NCI-H524 treated with DMSO at 0.1 percent for 48 hours (cell line): Measurements from ENCODE around the gene SLC39A6.
"Not testable (repeated sequence)": the region's sequence is repeated elsewhere in the genome, so short reads cannot be mapped to it uniquely, and the experiment has no call there.

Experiments
- DNase-seq: peaks from one replicate; lab custom pipeline; 2025; lab: John Stamatoyannopoulos, UW

Gene SLC39A6, protein sequence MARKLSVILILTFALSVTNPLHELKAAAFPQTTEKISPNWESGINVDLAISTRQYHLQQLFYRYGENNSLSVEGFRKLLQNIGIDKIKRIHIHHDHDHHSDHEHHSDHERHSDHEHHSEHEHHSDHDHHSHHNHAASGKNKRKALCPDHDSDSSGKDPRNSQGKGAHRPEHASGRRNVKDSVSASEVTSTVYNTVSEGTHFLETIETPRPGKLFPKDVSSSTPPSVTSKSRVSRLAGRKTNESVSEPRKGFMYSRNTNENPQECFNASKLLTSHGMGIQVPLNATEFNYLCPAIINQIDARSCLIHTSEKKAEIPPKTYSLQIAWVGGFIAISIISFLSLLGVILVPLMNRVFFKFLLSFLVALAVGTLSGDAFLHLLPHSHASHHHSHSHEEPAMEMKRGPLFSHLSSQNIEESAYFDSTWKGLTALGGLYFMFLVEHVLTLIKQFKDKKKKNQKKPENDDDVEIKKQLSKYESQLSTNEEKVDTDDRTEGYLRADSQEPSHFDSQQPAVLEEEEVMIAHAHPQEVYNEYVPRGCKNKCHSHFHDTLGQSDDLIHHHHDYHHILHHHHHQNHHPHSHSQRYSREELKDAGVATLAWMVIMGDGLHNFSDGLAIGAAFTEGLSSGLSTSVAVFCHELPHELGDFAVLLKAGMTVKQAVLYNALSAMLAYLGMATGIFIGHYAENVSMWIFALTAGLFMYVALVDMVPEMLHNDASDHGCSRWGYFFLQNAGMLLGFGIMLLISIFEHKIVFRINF

DNA sequence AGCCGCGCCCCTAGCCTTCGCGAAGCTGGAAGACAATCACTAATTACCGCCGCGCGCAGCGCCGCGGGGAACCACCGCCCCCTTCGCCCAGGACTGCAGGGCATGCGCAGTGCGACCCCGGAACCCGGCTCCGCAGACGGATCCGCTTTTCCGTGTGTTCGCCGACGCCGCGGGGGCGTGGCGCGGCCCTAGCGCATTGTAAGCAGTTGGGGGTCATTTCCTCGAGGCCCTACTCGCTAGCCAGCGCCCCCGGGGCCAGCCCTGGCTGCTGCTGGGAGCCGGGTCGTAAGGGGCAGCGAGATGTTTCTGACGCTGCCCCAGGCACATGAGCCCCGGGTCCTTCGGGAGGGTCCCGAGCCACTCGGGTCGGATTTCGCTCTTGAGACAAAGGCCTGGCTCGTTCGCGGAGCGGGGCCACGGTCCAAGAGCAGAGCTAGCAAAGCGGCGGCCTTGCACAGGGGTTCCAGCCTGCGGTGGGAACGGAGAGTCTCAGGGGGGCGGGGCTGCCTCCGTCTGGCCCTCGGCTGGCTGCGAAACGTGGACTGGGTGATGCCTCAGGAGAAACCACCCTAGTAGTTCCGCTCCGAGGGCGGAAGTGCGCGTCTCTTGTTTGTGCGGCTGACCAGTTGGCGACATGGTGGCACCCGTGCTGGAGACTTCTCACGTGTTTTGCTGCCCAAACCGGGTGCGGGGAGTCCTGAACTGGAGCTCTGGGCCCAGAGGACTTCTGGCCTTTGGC, at the start of gene SLC39A6, which contains the start of gene ELP2:
SLC39A6 (minus strand) TSS at position 41 of the 739 bp plus-strand sequence. CDS start 2,333 bp downstream, outside the sequence.
ELP2 (plus strand) TSS at position 600 of the 739 bp plus-strand sequence; CDS start at position 635, 35 bp downstream.
- DNase-seq: peak; percentile 73

DNA sequence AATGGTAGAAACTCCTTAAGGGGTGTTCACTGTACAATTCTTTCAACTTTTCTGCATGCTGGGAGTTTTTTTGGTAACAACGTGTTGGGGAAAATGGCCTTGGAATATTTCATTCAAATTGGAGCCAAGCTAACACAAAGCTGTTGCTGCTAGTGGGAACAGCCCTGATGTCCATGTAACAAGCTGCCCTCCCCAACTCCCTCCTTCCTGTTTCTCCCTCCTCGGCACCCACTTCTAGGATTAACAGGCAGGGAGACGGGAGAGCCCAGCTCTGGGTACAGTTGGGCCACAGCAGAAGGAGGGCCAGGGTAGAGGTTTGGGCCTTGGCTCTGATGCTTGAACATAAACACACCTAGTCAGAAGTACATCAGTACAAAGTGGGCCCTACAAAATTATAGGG, 48.8 kb upstream of the SLC39A6 start:
- DNase-seq: no peak

DNA sequence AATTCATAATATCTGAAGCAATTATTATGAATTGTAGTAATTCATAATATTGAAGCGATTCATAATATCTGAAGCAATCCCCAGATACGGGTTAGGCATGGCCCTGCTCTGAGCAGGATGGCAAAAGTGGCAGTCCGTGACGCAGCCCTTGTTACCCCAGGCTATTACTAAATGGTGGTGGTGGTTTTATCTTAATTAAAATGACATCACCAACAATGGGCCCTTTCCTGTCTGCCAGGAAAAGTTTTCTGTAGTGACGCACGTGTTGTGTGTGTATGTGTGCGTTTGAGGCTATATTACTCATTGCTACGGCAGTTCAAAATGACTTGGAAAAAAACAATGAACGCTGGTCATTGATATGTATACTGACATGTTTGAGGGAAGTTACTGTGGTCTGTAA, 47.6 kb upstream of the SLC39A6 start:
- no peak for DNase-seq

DNA sequence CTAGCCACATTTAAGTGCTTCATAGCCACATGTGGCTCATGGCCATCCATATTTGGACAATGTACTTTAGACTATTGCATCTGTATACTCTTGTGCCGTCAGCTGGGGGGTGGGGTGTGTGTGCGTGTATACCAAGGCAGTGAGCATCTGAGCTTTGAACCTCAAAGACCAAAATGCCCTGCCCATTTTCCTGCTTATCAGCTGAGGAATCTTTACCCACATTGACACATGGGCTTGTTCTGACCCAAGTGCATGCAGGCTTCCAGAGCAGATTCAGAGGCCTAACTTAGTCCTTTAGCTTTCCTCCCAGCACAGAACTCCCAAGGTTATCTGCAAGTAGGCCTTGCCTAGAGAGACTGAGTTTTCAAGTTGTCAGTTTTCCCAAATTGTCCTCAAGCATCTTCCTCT, 47.0 kb upstream of the SLC39A6 start:
- no peak for DNase-seq

DNA sequence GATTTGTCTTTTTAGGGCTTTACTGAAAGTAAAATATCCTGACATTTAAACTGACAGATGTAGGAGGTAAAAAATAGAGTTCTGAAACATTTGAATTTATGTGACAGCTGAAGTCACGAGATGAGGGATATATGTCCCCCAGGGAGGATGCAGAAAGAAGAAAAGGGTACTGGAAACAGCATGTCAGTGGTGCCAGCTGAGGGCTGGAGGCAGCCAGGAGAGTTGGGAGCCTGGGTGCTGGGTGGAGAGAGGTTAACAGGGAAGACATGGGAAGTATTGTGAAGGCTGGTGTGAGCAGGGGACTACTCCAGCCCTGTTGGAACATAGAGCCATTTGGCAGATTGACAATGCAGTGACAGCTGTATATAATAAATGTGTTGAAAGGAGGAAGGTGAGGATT, 46.3 kb upstream of the SLC39A6 start:
- no peak for DNase-seq

DNA sequence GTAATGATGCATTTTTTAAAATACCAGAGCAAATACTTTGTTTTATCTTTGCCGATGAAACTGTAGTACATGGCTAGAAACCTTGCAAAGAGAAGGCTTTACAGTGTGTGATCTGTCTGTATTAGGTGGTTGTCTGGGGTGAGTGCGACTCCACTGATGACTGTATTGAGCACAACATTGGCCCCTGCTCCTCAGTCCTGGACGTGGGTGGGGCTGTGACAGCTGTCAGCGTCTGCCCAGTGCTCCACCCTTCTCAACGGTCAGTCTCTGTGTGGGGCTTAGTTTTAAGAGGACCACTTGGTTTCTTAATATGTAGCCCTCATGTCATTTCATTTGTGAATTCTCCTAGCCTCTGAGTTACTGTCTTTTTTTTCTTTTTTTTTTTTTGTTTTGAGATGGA, 40.8 kb upstream of the SLC39A6 start:
- no peak for DNase-seq

DNA sequence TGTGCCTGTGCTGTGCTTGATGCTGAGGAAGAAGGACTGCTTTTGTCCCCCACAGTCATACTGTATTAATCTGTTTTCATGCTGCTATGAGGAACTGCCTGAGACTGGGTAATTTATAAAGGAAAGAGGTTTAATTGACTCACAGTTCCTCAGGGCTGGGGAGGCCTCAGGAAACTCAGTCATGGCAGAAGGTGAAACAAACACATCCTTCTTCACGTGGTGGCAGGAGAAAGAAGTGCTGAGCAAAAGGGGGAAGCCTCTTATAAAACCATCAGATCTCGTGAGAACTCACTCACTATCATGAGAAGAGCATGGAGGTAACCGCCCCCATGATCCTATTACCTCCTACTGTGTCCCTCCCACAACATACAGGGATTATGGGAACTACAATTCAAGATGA, 39.2 kb upstream of the SLC39A6 start:
- DNase-seq: not testable (repeated sequence)

DNA sequence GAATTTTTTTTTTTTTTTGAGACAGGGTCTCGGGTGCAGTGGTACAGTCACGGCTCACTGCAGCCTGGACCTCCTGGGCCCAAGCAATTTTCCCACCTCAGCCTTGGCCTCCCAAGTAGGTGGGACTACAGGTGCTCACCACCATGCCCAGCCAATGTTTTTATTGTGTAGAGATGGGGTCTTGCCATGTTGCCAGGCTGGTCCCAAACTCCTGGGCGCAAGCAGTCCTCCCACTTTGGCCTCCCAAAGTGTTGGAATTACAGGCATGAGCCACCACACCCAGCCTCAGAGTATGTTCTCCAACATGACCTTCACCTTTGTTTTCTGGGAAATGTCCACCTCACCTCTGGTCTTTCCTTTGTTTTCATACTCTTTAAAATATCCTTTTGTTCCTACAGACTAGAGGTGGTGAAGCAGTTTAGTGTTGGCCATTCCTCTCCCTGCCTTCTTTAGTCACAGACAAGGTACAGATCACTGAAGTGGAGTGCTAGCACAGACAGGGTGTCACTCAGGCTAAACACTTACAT, 38.6 kb upstream of the SLC39A6 start:
- DNase-seq: no peak

DNA sequence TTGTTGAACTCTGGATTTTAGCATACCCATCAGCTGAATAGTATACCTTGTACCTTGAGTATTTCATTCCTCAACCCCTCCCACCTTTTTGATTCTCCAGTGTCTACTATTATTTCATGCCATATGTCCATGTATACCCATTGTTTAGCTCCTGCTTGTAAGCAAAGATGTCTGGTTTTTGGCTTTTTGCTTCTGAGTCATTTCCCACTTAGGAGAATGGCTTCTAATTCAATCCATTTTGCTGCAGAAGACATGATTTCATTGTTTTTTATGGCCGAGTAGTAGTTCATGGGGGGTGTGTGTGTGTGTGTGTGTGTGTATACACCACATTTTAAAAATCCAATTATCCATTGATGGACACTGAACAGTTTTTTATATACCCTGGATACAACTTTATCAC, 33.8 kb upstream of the SLC39A6 start:
- DNase-seq: no peak

DNA sequence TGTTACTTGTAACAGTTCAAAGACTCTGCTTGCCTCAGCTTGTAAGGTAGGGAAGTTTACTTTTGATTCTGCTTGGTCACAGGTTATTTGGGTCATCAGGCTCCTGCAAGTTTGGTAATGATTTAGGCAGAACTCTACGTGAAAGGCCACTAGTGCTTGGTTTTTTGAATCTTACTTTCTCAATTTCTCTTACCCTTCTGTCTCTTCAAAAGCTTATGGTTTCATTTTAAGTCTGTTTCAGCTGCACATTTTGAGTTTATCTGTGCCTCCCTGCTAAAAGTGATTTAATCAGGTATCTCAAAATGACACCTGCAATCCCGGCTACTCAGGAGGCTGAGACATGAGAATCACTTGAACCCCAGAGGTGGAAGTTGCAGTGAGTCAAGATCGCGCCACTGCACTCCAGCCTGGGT, 31.8 kb upstream of the SLC39A6 start:
- DNase-seq: no peak

DNA sequence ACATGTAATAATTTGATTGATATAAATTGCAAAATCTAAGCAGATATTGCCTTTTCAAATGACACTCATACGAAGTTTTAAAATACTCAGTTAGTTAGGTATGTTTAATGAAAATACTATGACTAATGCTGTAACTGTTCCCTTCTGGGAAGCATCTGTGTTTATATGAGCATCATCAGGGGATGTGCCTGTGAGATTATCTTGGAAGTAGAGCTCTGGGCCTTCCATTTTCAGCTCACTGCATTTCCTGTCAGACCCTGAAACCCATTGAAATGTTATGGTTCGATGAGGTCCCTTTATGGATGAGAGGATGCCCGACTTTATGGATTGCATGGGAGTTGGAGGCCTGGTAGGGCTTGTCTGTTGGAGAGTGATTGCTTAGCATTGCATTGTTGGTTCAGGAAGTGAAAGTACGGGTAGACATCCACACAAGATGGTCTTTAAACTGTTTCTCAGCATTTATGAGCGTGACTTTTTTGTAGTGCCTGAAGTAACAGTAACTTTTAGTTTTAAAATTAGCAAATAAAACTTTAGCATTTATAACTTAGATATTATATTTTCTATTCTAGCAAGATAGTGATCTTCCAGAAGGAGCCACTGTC, 29.2 kb upstream of the SLC39A6 start:
- DNase-seq: no peak

DNA sequence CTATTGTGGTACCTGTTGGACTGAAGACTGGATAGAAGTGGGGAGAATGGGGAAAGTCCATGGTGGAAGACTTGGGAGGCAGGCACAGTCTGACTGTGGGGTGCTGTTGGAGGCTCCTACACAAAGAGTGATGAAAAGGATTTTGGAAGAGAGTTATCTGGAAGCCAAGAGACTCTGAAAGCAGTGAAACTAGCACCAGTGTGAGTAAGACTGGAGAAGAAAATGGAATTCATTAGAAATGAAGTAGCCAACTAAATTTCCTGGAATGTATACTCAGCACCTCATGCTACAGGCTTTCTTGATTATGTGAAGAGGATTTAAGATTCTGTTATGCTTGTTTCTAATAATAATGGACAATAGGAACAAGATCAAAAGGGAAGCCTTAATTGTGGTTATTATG, 28.3 kb upstream of the SLC39A6 start:
- no peak for DNase-seq

DNA sequence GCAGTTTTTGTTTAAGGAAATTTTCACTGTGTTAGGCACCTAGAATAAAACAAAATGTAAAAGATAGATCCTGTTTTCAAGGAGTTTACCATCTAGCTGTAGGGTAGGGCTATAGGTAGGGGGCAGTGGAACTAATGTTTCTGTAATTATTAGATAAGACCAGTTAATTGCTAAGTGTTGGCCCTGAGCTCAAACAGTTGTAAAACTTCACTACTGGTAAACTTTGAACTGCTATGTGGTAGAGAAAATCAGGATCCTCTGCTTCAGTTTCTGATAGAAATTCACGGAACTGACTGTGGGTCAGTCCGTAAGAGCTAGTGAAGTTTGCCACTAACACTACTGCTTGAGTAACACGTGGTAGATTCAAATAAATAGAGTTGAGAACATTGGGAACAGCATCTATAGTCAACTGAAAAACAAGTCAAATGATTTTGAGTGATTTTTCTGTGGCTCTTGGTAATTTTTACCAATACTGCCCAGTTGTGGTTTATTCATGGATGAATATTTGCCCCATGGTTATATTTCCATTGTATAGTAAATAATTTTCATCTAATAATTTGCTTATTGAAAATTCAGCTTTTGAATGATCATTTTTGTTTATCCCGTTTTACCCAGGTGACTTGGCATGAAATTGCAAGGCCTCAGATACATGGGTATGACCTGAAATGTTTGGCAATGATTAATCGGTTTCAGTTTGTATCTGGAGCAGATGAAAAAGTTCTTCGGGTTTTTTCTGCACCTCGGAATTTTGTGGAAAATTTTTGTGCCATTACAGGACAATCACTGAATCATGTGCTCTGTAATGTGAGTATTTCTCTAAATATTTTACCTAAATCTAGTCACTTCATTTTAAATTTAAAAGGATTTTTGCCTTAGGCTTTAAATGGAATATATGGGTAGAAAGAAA, 27.0 kb upstream of the SLC39A6 start:
- DNase-seq: no peak

DNA sequence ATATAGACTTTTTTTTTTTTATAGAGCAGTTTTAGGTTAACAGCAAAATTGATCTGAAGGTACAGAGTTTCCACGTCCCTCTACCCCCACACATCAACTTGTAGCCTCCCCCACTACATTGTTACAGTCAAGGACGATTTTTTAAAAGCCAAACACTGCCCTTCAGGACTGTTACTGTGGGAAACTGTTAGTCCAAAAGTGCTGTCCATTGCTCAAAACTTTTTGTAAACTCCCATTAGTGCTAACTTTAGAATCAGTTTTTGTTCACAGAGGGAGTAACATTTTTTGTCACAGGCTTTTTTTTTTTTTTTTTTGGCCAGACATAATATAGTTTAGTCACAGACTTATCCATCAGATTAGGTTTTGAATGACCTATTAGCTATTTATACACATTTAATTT, 24.6 kb upstream of the SLC39A6 start:
- DNase-seq: no peak

DNA sequence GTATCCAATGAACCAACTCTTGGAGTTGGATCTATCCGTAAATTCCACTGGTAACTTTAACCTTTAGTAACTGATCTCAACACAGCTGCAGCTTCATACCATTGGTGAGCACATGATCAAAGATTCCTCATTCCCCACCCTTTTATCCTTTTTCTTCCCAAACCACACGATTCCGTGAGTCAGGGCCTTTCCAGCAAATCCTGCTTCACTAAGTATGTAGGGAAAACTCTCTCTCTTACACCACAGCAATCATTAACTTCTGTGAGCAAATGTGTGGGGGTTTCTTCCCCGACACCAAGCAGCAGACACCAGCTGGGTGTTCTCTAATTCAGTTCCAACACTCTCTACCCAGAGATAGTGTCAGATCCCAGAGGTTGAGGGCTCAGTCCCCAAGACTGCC, 24.1 kb upstream of the SLC39A6 start:
- no peak for DNase-seq

DNA sequence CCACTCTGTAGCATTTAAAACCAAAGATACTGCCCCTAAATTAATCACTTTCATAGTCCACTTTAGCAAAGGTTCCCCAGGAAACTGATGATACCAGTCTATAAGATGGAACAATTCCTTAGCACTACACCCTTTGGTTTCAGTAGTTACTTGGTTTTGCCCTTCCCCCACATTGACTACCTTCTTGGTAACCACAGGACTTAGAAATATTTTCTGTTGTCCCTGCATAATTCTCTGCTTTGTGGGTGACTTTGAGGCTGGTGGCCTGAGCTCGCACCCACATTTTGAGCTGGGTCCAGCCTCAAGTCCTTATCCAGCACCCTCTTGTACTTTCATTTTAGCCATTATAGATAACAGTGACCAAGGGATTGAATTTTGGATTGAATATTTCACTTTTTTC, 23.6 kb upstream of the SLC39A6 start:
- DNase-seq: no peak

DNA sequence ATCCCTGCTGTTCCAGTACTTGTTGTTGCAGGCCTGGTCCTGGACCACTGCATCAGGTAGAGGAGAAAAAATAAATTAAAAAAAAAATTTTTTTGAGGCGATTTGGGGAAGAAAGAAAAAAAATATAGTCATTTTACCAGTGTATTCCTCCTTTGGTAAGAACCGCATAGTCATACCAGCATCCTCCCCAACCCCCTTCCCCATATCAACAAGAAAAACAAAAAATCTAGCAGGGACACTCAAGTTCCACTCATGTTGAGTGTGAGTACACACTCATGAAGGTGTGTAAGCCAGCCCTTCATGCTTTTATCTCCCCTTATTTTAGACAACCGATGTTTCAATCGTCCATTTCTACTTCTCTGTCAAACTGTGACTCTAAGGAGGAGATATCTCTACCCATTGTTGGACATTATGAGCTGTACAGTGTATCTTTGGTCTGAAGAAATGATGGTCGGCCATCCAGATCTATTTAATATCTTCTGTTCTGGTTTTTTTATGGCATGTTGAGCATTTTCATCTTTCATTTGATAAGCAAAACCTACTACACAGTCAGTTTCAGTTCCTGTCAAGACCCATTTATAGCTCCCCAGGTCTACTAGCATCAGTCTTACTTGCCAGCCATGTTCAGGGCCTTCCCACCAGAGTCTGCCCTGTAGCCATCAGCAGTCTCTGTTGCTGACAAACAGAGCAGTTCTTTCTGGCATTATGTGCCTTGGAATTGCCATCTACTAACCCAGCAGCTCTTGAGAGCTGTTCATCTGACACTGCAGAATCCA, 20.6 kb upstream of the SLC39A6 start:
- DNase-seq: no peak

DNA sequence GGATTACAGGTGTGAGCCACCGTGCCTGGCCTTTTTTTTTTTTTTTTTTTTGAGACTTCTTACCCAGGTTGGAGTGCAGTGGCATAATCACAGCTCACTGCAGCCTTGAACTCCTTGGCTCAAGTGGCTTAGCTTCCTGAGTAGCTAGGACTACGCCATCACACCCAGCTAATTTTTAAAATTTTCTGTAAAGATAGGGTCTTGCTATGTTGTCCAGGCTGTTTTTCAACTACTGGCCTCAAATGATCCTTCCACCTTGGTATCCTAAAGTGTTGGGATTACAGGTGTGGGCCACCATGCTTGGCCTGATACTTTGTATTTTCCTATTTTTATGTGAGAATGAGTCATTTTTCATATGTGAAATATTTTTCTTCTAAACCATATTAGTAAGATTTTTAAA, 14.3 kb upstream of the SLC39A6 start:
- no peak for DNase-seq

DNA sequence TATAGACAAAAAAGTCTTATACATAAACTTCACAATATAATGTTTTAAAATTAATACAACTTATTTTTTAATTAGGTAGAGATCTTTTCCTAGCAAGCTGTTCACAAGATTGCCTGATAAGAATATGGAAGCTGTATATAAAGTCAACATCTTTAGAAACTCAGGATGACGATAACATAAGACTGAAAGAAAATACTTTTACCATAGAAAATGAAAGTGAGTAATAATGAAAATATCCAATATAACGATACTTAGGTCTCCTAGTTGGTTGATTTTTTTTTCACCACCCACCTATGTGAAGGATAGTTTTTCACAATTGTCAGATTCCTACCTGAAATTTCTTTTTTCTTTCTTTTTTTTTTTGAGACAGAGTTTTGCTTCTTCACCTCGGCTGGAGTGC, 13.6 kb upstream of the SLC39A6 start:
- no peak for DNase-seq

DNA sequence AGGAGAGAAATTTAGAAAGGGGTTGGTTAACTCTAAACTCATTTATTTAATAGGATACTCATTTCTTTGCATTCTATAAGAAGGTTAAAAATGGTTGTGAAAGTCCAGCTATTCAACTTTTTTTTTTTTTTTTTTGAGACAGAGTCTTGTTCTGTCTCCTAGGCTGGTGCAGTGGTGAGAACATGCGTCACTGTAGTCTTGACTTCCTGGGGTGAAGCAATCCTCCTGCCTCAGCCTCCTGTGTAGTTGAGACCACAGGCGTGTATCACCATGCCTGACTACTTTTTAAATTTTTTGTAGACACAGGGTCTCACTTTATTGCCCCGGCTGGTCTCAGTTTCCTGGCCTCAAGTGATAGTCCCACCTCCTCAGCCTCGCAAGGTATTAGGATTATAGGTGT, 12.4 kb upstream of the SLC39A6 start:
- no peak for DNase-seq
